Measurements from ENCODE around the gene CNNM2.
"Not testable (repeated sequence)": the region's sequence is repeated elsewhere in the genome, so short reads cannot be mapped to it uniquely, and the experiment has no call there.

Gene CNNM2

DNA sequence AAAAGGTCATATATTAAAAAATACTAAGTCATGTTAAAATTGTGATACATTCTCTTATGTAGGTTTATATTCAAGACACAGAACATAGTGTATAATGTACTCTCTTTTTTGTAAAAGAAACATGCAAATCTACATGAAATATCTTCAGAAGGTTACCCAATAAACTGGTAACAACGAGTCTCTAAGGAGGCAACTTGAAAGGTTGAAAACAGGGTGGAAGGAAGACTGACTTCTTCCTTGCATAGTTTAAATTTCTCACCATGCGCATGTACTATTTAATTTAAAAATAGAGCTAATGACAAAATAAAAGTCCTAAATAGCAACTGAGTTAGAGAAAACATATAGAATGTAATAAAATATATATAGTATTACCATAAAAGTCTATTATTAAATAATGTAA lies 142.5 kb downstream of the CNNM2 start:
- no peaks in the 10 kb centered on the region for H3K27me3 Mint-ChIP-seq (ENCODE audit: low read depth)
- H3K9me3 Mint-ChIP-seq, result no peaks in the 10 kb centered on the region
- H3K4me3 Mint-ChIP-seq, result no peak overlapping the region
- H3K4me1 Mint-ChIP-seq, result no peaks in the 10 kb centered on the region
- peaks cover 15% of the 10 kb centered on the region for H3K36me3 Mint-ChIP-seq (ENCODE audit: low read depth)
- TF ChIP-seq, protein P1, sequence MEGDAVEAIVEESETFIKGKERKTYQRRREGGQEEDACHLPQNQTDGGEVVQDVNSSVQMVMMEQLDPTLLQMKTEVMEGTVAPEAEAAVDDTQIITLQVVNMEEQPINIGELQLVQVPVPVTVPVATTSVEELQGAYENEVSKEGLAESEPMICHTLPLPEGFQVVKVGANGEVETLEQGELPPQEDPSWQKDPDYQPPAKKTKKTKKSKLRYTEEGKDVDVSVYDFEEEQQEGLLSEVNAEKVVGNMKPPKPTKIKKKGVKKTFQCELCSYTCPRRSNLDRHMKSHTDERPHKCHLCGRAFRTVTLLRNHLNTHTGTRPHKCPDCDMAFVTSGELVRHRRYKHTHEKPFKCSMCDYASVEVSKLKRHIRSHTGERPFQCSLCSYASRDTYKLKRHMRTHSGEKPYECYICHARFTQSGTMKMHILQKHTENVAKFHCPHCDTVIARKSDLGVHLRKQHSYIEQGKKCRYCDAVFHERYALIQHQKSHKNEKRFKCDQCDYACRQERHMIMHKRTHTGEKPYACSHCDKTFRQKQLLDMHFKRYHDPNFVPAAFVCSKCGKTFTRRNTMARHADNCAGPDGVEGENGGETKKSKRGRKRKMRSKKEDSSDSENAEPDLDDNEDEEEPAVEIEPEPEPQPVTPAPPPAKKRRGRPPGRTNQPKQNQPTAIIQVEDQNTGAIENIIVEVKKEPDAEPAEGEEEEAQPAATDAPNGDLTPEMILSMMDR (IDR thresholded peaks at IDR 0.05; ENCODE audit: unreplicated experiment in 3 of 3), result no peak
- H3K27ac Mint-ChIP-seq, result no peak overlapping the region

DNA sequence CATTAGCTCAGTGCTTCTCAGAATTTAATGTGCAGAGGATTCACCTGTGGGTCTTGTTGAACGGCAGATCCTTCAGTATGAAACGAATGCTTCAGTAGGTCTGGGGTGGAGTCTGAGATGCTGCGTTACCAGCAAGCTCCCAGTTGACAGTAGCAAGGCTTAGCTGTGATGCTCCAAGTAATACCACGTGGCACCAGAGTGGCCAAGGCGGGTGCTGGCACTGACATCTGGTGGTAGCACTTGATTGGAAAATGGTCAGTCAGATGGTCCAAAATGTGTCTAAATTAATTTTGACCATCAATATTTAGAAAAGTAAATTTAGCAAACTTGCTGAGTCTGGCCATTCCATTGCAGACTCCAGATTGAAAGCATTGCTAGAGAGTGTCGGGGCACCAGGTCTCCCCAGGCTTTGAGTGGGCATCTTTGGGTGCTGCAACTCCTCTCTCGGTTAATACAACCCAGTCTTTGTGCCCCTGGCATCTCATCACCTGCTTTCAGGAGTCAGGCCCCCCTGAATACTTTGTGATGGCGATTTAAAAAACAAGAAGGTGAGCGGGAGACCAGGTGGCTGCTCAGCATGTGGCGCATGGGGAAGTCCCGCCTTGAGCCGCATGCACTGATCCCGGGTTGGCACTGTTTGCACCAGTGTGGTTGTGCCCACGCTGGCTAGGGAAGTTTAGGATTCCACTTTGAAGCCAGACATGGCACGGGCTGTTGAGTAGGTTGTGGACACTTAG lies 144.9 kb downstream of the CNNM2 start:
- no peaks in the 10 kb centered on the region for H3K9me3 Mint-ChIP-seq
- no peaks in the 10 kb centered on the region for H3K27me3 Mint-ChIP-seq (ENCODE audit: low read depth)
- H3K27ac Mint-ChIP-seq, result no peak overlapping the region
- H3K4me3 Mint-ChIP-seq, result no peak overlapping the region
- peaks cover 2% of the 10 kb centered on the region for H3K36me3 Mint-ChIP-seq (ENCODE audit: low read depth)
- TF ChIP-seq, protein P1 (IDR thresholded peaks at IDR 0.05; ENCODE audit: unreplicated experiment in 3 of 3), result no peak
- no peaks in the 10 kb centered on the region for H3K4me1 Mint-ChIP-seq

DNA sequence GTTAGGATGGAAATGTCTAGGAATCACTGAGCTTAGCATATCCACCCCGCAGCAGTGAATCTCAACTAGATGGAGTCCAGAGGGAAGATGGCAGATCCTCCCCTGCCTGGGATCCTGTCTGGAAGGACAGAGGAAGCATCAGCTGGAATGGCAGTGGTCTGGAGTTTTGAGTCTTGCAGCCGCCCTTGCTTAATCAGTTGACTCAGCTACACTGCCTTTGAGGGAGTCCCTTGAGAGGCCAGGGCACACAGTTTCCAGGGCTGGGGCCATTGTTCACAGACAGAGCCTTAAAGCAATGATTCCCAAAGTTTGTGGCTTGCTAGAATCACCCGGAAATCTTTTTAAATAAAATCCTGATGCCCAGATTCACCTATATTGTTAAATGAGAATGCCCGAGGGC lies 146.9 kb downstream of the CNNM2 start:
- Mint-ChIP-seq H3K27ac (no peak overlapping the region), H3K27me3 (ENCODE audit: low read depth) (no peaks in the 10 kb centered on the region), H3K4me3 (no peak overlapping the region), H3K36me3 (ENCODE audit: low read depth) (peaks cover 4% of the 10 kb centered on the region), H3K9me3 (no peaks in the 10 kb centered on the region), H3K4me1 (no peaks in the 10 kb centered on the region)
- TF ChIP-seq, protein P1 (IDR thresholded peaks at IDR 0.05; ENCODE audit: unreplicated experiment in 3 of 3), result no peak

DNA sequence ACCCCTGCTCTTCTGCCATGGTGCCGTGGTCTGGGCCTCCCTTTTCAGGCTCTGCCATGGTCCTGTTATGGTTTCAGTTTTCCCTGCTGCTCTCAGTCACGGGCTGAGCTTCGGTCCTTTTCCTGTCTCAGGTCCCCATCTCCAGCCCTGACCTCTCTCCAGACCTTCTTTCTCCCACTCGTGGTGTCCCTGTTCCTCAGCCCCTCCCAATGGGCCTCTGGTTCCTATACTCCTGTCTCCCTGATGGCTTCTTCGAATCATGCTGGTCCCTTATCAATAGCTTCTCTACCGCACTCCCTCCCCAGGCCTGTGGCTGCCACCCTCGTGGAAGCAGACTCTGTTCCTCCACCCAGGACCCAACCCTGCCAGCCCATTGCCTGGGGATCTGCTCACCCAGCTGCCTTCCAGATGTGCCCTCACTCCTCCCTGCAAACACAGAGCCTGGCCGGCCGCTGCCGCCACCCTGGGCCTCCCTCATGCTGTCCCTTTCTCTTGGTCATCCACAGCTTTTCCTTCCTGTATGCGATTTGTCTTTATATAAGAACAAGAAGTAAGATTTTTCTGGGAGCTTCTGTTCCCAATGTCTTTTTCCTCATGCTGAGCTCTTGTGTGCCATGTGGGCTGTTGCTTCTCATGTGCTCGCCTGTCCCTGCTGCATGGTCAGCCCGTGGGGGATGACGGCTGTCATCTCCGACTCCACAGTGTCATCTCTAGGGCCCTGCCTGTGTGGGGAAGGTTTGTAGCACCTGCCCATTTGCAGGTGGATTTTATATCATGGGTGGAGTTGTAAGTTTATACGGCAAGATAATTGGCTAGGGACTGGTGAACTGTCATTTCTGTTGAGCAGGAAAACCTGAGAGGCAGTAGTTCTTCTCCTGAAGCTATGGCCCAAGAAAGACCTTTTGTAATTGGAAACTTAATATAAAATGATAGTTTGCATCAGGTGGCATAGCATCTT lies 148.3 kb downstream of the CNNM2 start:
- TF ChIP-seq, protein P1 (IDR thresholded peaks at IDR 0.05; ENCODE audit: unreplicated experiment in 3 of 3), result no peak
- Mint-ChIP-seq H3K9me3 (no peaks in the 10 kb centered on the region), H3K4me3 (no peak overlapping the region), H3K27ac (no peak overlapping the region), H3K27me3 (ENCODE audit: low read depth) (no peaks in the 10 kb centered on the region), H3K36me3 (ENCODE audit: low read depth) (peaks cover 4% of the 10 kb centered on the region), H3K4me1 (no peaks in the 10 kb centered on the region)

DNA sequence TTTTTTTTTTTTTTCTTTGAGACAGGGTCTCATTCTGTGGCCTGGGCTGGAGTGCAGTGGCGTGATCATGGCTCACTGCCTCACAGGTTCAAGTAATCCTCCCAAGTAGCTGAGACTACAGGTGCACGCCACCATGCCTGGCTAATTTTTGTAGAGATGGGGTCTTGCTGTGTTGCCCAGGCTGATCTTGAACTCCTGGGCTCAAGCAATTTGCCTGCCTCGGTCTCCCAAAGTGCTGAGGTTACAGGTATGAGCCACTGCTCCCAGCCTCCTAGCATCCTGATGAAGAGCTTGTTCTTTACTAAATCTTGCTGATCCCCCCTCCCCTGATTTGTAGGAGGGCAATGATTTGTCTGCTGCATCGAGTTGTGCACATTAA lies 149.0 kb downstream of the CNNM2 start:
- not testable (repeated sequence) for H3K9me3 Mint-ChIP-seq; H3K27ac Mint-ChIP-seq; H3K4me3 Mint-ChIP-seq; H3K36me3 Mint-ChIP-seq (ENCODE audit: low read depth); H3K27me3 Mint-ChIP-seq (ENCODE audit: low read depth); H3K4me1 Mint-ChIP-seq

DNA sequence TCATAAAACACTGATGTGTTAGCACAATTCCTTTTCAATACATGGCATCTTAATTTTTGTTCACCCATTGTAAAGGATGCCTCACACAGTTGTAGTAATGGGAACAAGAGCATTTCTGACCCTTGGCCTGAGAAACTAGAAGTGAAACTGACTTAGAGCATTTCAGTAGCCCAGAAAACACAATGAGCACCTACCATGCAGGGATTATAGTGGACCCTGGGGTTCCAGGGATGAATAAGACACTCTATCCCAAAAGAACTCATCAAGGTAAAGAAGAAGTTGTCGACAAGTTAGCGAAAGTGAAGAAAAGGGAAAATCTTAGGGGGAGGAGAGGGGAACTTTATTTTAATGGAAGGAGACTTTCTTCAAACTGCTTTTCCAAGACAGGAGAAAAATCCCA lies 149.4 kb downstream of the CNNM2 start:
- TF ChIP-seq, protein P1 (IDR thresholded peaks at IDR 0.05; ENCODE audit: unreplicated experiment in 3 of 3), result no peak
- Mint-ChIP-seq H3K4me3 (no peak overlapping the region), H3K36me3 (ENCODE audit: low read depth) (peaks cover 4% of the 10 kb centered on the region), H3K4me1 (no peaks in the 10 kb centered on the region), H3K9me3 (no peaks in the 10 kb centered on the region), H3K27ac (no peak overlapping the region), H3K27me3 (ENCODE audit: low read depth) (no peaks in the 10 kb centered on the region)

All from nephron (organoid).